IPS-11a (cell line): ENCODE data around the gene TRIM66.
"Not testable (repeated sequence)": the region's sequence is repeated elsewhere in the genome, so short reads cannot be mapped to it uniquely, and the experiment has no call there.

Source experiments
- H3K4me3 ChIP-seq: one replicate; pipeline ENCODE4 v1.5.1; 2013; ENCODE audit warnings: low read depth, low read length, control low read depth

Gene TRIM66

DNA sequence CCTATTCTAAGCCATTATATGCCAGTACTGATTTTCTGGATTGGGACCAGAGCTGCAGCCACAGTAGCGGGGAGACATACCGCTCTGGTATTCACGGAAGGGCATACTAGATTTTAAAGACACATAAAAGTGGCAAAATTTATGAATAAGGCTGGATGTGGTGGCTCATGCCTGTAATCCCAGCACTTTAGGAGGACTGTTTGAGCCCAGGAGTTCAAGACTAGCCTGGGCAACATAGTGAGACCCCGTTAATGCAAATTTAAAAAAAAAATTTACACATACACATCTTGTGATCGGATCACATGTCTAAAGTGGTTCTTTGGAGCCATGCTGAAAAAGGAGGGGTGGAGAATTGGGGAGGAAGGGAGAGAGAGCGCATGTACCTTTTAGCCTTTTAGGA lies 9.1 kb upstream of the TRIM66 start:
- H3K4me3 ChIP-seq, result no peak overlapping the region

DNA sequence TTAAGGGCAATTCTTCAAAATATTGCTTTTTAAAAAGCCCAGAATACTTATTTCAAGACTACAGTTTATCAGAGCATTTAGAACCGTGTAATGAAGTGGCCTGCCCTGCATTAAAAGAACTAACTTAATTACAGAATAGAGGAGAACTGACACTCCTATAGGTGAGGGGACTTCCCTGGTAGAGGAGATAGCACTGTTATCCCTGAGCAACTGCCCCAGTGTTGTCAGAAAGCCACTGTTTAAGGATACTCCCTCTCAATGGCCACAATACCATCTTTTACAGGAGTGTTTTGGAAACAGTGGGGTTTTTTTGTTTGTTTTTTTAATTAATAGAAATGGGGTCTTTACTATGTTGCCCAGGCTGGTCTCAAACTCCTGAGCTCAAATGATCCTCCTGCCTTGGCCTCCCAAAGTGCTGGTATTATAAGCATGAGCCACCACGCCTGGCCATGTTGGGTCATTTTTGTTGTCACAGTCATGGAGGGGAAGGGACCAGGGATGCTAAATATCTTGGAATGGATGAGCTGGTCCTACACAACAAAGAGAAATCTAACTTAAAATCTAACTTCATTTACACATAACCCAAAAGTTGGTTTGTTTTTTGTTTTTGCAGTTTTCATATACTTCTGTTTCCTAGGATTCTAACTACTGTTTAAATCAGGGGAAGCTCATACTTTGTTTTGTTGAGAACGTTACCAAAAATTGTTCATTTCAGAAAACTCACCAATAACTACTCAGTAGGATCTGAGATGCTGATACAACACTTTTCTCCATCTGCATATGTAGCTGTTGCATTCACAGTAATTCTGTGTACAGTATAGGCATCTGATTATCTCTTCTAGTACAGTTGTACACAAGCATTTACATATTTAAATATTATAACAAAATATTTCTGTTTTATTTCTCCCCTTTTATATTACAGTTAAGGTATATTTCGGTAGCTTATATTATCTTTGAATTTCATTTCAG lies 8.2 kb upstream of the TRIM66 start:
- H3K4me3 ChIP-seq, result no peak overlapping the region

DNA sequence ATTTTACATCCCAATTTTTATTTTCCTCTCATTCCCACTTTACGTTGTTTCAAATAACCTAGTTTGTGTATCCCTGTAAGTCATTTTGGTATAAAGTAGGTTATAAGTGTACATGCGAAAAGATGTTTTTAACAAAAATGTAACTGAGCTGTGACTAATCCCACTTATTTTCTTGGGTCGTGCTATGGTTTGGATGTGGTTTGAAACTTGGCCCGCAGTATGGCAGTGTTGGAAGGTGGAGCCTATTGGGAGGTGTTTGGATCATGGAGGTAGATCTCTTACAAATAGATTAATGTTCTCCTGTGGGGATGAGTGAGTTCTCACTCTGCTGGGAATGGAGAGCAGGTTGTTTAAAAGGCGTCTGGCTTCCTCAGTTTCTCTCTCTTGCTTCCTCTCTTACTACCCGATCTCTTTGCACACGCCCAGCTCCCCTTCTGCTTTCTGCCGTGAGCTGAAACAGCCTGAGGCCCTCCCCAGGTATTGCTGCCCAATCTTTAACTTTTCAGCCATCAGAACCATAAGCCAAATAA lies 7.3 kb upstream of the TRIM66 start:
- no peak overlapping the region for H3K4me3 ChIP-seq

DNA sequence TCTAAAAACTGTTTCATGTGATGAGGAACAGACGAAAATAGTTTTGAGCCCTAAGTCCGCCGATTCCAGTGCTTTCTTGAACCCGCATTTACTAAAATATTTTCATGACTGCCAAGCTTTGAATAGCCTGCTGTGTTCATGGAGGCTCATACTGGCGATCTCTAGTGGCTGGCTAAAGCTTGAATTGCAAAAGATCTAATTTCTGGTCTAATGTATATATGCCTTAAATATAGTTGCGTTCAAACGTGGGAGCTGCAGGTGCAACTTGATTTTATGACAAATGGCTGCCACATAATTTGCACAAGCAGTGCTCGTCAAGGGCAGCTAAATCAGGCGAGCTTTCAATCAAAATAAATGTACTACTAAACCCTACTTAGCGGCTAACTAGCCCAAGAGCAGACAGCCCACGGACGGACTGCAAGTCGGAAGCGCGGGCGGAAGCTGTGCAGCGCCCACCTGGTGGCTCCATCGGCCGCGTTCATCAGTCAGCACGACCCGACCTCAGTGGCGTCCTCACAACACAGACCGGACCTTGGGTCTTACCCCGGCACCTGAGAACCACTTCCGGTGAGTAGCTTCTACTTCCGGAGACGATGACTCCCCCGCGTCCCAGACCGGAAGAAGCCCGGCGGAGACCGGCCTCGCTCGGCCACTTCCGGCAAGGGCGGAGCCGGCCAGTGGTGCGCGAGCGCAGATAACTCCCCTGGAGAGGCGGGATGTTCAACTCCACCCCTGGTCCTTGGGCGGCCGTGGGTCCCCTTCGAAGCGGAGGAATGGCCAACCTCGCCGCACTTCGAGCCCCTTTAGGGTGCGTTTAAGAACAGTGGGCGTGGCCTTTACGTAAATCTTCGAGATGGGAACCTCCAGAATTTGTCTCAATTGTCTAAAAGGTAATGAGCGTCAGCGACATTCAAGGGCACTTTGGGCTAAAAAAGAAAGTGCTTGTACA lies 6.2 kb upstream of the TRIM66 start:
- peak overlapping the region; percentile 25 for H3K4me3 ChIP-seq

DNA sequence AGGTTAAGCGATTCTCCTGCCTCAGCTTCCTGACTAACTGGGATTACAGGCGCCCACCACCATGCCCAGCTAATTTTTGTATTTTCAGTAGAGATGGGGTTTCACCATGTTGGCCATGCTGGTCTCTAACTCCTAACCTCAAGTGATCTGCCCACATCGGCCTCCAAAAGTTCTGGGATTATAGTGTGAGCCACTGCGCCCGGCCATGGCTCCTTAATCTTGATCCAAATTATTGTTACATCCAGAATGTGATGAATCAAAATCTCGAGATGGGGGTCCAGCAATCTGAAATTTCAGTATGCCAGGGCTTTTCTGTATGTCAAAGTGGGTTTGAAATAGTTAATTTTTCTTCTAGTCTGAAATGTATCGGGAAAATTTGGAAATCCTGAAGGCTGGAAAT lies 3.9 kb upstream of the TRIM66 start:
- no peak overlapping the region for H3K4me3 ChIP-seq

DNA sequence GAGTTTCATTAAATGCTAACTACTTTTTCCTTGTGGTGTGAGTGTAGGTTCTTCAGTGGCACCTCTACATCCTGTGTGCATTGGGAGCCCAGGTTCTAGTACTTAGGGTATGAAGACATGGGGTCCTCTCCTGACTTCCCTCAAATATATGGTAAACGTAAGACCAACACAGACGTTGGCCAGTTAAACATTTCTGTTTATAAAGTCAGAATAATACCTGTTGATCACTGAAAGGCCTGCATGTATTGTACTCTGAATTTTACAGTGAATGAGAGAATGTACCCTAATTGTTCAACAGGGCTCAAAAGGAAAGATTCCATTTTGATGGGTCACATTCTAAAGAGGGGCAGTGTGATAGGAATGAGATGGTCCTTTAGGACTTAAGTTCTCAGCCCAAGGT lies 3.4 kb upstream of the TRIM66 start:
- H3K4me3 ChIP-seq, result no peak overlapping the region

DNA sequence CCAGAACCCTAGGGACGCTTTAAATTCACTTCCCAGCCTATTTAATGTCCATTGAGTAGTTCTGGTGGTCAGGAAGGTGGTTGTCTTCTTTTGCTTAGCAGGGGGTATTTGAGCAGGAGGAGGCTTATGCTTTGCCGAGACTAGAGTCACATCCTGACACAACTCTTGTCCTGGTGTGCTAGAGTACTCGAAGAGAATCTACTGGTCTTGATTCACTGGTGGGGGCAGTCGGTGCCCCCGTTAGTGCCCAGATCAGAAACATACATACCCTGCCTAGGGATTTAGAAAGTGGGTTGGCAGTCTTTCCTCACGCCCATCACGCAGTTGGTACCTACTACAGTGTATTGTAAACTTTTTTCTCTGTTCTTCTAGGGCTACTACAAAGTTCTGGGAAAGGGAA lies 2.8 kb upstream of the TRIM66 start:
- no peak overlapping the region for H3K4me3 ChIP-seq

DNA sequence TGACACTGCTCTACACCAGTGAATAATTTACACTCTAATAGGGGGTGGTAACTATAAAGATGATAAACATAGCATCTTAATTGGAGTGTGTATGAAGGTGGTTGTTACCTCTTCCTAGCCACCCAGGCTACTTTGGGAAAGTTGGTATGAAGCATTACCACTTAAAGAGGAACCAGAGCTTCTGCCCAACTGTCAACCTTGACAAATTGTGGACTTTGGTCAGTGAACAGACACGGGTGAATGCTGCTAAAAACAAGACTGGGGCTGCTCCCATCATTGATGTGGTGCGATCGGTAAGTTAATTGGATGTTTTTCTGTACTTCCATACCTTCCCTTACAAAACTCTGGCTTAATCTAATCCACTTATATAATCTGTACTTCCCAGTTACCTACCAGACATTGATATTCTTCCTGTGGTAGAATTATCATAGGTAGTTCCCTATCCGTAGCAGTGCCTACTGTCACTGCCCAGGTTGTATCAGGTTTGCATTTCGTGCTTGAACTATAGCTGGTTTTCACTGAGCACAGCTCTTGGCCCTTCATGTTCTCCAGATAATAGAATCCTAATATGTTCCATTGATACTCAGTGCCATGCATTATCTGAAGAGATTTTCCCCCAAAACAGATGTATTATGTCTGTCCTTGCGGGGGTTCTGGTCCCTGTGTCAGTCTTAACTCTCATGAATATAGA lies 2.3 kb upstream of the TRIM66 start:
- H3K4me3 ChIP-seq, result peak overlapping the region; percentile 99

DNA sequence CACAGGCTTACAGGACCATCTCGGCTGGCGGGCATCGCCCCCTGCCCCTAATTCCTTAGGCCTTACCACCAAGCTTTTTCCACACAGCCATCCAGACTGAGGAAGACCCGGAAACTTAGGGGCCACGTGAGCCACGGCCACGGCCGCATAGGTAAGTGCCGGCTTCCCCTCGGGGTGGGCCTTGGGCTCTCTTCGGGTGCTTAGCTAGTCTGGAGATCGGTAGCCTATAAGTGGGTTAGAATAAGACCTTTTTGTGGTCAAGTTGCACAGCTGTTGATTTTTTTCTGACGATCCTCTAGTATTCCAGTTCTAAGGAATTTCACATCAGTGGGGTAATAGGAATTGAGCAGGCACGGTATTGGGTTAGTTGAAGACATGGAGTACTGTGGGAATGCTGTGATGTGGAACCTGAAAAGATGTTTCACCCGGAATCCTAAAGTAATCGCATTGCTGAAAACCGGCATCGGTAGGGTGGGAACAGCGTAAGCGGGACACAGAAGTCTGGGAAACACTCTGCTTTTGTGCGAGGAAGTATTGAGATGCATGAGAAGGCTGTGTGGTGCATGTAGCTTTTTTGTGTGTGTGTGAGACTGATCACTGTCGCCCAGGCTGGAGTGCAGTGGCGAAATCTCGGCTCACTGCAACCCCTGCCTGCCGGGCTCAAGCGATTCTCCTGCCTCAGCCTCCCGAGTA lies 796 bp upstream of the TRIM66 start:
- peak overlapping the region; percentile 99 for H3K4me3 ChIP-seq

DNA sequence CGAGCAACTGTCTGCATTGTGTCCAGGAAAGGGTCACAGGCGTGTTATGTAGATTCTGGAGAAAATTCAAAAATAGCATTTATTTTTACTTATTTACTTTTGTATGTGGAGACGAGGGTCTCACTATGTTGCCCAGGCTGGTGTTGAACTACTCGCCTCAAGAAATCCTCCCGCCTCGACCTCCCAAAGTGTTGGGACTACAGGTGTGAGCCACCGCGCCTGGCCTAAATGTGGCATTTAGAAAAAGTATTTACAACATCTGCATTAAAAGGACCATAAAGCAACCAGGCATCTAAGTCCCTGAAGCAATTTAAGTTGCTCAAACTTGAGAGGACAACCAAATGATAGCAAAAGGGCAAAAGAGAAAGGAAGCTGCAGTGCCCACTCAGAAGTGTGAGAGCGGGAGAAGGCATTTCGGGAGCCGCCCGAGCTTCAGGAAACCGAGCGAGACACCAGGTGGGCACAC lies 595 bp downstream of the TRIM66 start:
- H3K4me3 ChIP-seq, result peak overlapping the region; percentile 99

DNA sequence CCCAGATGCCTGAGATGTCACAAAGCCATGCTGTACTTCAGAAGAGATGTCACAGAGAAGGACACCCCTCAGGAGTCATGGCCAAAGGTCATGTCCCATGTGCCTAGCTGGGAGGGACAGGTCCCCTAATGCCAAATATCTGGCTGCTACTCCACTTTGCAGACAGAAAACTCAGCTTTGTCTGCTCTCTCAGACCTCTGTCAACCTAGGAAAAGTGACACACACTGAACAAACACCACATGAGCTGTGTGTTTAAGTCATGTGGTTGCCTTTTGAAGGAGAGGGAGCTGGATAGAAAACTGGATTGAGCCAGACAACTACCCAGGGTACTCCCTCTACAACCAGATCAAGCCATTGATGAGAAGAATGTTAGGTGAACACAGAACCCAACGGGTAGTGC lies 3.5 kb downstream of the TRIM66 start:
- H3K4me3 ChIP-seq, result no peak overlapping the region

DNA sequence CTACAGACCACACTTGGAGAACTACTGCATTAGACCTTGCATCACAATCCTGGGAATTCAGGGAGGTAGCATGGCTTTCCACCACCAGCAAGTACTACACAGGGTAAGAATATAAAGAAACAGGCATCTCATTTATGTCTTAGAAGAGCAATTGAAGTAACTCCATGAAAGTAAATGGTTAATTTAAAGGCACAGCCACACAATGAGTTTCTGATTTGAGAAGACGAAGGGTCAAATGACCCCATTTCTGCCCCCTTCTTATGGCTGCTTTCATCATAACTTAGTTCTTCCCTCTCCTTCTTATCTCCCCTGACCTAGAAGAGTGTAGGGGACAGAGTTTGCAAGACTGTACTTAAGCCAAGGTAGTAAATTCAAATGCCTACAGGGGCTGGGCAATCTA lies 6.0 kb downstream of the TRIM66 start:
- no peak overlapping the region for H3K4me3 ChIP-seq

DNA sequence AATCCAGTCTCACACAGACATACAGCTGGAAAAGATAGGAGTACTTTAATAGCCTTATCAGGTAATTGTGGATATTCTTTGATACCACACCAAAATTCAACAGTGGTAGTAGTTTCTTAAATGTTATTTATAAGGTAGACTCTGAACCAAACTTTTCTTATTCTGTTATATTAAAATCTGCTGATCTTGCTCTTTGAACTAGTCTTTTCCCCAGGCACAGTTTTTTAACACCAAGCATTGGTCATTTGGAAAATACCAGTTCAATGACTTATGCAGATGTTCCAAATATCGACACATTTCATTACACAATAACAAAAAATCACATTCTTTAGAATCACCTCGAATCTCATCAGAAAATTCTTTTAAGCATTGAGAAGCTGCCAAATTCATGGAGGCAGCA lies 7.6 kb downstream of the TRIM66 start:
- no peak overlapping the region for H3K4me3 ChIP-seq

DNA sequence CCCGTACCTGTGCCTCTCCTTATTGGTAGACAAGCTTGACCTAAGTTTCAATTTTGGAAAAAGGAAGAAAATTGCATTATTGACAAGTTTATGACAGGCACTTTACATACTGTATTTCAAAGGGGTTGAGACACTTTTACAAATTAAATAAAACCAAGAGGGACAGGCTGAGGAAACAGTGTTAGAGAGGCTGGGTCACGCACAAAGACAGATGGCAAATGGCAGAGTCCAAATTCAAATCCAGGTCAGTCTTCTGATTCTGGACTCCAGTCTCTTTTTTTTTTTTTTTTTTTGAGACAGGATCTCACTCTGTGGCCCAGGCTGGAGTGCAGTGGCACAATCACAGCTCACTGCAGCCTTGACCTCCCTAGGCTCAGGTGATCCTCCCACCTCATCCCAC lies 10.1 kb downstream of the TRIM66 start:
- H3K4me3 ChIP-seq, result no peak overlapping the region

DNA sequence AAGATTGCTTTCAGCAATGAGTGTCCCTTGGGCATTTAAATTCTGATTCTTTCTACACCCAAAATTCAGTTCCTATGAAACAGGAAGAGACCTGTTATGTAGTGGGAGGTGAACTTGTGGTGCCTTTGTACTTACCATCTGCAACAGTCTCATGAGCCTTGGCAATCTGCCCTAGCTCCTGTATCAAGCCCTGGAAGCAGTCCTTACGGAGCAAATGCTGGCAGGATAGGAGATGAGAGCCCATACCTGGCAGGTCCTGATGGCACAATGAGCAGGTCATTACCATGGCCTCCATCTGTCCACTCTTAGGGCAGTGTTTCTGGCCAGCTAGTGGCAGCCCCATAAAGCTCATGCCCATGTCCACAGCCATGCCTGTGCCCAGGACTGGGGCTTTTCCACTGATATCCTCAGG lies 10.8 kb downstream of the TRIM66 start:
- no peak overlapping the region for H3K4me3 ChIP-seq

DNA sequence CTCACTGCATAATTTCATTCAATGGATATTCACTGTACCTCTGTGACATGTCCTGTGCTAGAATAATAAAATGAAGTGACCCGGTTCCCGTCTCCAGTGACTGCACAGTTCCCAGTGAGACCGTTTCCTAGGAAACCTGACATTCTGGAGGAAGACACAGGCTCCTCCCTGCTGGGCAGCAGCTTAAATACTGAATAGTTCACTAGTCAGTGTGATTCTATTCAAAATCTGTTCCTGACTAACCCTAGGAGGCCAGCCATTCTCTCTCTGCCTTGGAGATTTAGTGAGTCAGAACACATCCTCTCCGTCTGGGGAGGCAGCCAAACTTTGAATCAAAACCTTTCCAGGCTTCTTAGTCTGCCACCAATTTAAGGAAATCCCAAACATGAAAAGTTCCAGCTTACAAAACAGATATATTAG lies 11.3 kb downstream of the TRIM66 start:
- no peak overlapping the region for H3K4me3 ChIP-seq

DNA sequence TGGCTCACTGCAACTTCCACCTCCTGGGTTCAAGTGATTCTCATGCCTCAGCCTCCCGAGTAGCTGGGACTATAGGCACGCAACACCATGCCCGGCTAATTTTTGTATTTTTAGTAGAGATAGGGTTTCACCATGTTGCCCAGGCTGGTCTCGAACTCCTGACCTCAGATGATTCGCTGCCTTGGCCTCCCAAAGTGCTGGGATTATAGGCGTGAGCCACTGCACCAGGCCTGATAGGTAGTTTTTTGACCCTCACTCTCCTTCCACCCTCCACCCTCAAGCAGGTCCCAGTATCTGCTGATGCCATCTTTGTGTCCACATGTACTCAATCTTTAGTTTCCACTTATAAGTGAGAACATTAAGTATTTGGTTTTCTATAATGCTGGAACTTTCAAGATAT lies 12.4 kb downstream of the TRIM66 start:
- H3K4me3 ChIP-seq, result not testable (repeated sequence)

DNA sequence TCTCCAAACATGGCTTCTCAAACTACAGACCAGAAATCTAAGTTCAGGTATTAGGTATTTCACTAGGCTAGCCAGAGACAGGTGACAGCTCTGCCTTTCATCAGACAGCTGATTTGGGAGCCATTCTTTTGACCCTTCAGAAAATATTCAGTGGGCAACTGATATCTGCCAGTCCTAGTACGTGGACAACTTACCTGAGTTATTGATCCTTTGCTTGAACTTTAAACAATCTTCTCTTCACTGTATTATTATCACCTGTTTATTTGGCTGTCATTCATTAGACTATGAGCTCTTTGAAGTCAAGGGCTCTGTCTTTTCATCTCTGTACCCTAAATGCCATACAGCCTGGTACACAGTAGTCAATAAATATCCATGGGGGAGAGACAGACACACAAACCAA lies 17.2 kb downstream of the TRIM66 start:
- H3K4me3 ChIP-seq, result no peak overlapping the region

DNA sequence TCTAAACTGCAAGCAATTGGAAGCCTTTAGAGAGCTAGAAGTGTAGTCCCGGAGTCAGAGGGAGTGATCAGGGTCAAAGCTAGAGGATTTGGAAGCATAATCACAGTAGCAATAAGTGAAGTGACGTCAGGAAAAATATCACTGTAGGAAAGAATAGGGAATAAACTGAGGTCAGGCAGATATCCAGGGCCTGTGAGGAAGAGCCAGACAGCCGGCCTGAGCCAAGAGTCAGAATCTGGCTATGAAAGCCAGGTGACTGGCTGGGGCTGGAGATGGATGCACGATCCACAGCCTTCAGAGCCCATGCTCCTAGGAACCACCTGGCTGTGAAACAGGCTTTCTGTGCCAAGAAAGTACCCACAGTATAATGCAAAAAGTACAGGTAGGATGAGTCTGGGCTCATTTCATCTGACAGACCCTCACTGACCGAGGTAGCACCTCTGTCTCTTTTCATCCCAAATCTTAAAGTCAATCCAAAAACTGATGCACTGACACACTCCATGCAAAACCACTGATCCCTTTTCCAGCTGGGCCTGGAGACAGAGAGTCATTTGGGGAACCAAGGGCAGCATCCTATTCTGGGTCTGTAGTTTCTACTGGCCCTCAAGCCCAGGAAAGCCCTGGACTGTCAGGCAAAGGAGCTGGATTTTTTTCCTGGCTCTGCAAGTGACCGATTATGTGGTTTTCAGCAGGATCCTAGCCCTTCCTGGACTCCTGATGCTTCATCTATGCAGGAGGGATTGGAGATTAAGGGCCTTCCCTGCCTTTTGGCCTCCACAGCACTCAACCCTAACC lies 21.3 kb downstream of the TRIM66 start:
- H3K4me3 ChIP-seq, result no peak overlapping the region
